PFSK-1 (cell line): ENCODE data around the gene FPR3.

Source experiments
- FOXP2 ChIP-seq: optimal IDR thresholded peaks from 2 replicates; pipeline ENCODE3; 2011; ENCODE audit warnings: borderline replicate concordance, control low read depth, inconsistent platforms; ENCODE audit not compliant: insufficient read depth; ENCODE audit errors: extremely low read length, extremely low read depth
- POLR2AphosphoS5 ChIP-seq: IDR thresholded peaks from 2 replicates; pipeline ENCODE4 v1.6.1; 2012; ENCODE audit warnings: low read depth, mild to moderate bottlenecking, control low read depth, low read length, moderate library complexity
- REST ChIP-seq, 2 experiments: IDR thresholded peaks; 2 replicates each; pipeline versions ENCODE4 v1.6.1 to v1.8.0; 2011 to 2012; ENCODE audit warnings: low read depth in 2 of 2, low read length in 2 of 2, control low read depth in 1 of 2, inconsistent platforms in 1 of 2, mild to moderate bottlenecking in 1 of 2, moderate library complexity in 1 of 2; ENCODE audit not compliant: insufficient read depth in 1 of 2
- SIN3A ChIP-seq: IDR thresholded peaks from 2 replicates; pipeline ENCODE4 v1.6.1; 2012; ENCODE audit warnings: mild to moderate bottlenecking, low read length, moderate library complexity, borderline replicate concordance; ENCODE audit not compliant: insufficient read depth
- TAF1 ChIP-seq: IDR thresholded peaks from 2 replicates; pipeline ENCODE4 v1.6.1; 2012; ENCODE audit warnings: low read length, control low read depth, borderline replicate concordance; ENCODE audit not compliant: insufficient read depth

Gene FPR3

GRCh38 chr19:51803519-51803918, 8.6 kb downstream of the FPR3 start:
- TF ChIP-seq FOXP2 (no peak), SIN3A (no peak), TAF1 (no peak), REST (IDR thresholded peaks at IDR 0.05; ENCODE audit: insufficient read depth in 1 of 2, low read depth in 2 of 2, low read length in 2 of 2) (no peak), POLR2AphosphoS5 (no peak)

GRCh38 chr19:51803967-51804366, 9.0 kb downstream of the FPR3 start:
- TF ChIP-seq REST (IDR thresholded peaks at IDR 0.05; ENCODE audit: insufficient read depth in 1 of 2, low read depth in 2 of 2, low read length in 2 of 2), result no peak
- no peak for TF ChIP-seq SIN3A
- no peak for TF ChIP-seq POLR2AphosphoS5

GRCh38 chr19:51804789-51805188, 9.8 kb downstream of the FPR3 start:
- TF ChIP-seq REST (IDR thresholded peaks at IDR 0.05; ENCODE audit: insufficient read depth in 1 of 2, low read depth in 2 of 2, low read length in 2 of 2) (0 out of 4 replicates have a peak, but pooled peaks of 1 of the 2 experiments have one; percentile 11), SIN3A (0 out of 2 replicates have a peak, but pooled peaks have one; percentile 23)

- TF ChIP-seq POLR2AphosphoS5 (peak; percentile 43; the same call in 1 of the 2 replicates), TAF1 (no peak), REST (IDR thresholded peaks at IDR 0.05; ENCODE audit: insufficient read depth in 1 of 2, low read depth in 2 of 2, low read length in 2 of 2) (peak in 1 of 2 experiments; percentile 44; a peak in 1 of 4 replicates)
Observed at GRCh38 chr19:51807111-51807701, 12.2 kb downstream of the FPR3 start.

- TF ChIP-seq TAF1 (no peak), FOXP2 (no peak), POLR2AphosphoS5 (no peak), REST (IDR thresholded peaks at IDR 0.05; ENCODE audit: insufficient read depth in 1 of 2, low read depth in 2 of 2, low read length in 2 of 2) (no peak), SIN3A (no peak)
Observed at GRCh38 chr19:51807925-51808324, 13.0 kb downstream of the FPR3 start.
